ENCODE data around the gene WDR18.

DNA sequence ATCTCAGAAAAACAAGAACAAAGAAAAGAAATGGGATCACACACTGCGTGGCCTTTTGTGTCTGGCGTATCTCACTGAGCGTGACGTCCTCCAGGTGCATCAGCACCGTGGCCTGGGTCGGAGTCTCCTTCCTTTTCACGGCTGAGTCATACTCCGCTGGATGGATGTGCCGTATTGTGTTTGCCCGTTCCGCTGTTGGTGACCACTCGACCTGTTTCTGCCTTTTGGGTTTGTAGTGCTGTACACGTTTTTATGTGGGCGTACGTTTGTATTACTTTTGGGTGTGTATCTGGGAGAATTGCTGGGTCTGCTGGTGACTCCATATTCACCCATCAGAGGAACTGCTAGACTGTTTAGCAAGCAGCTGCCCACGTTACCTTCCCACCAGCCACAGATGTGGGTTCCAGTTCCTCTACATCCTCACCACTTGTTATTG, 46.9 kb upstream of the WDR18 start:
- TF ChIP-seq, protein P1, sequence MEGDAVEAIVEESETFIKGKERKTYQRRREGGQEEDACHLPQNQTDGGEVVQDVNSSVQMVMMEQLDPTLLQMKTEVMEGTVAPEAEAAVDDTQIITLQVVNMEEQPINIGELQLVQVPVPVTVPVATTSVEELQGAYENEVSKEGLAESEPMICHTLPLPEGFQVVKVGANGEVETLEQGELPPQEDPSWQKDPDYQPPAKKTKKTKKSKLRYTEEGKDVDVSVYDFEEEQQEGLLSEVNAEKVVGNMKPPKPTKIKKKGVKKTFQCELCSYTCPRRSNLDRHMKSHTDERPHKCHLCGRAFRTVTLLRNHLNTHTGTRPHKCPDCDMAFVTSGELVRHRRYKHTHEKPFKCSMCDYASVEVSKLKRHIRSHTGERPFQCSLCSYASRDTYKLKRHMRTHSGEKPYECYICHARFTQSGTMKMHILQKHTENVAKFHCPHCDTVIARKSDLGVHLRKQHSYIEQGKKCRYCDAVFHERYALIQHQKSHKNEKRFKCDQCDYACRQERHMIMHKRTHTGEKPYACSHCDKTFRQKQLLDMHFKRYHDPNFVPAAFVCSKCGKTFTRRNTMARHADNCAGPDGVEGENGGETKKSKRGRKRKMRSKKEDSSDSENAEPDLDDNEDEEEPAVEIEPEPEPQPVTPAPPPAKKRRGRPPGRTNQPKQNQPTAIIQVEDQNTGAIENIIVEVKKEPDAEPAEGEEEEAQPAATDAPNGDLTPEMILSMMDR (IDR thresholded peaks at IDR 0.05): no peak
- TF ChIP-seq RFX5 (IDR thresholded peaks at IDR 0.05; ENCODE audit: low read length) (no peak), EP300 (IDR thresholded peaks at IDR 0.05; ENCODE audit: borderline replicate concordance in 1 of 2, low read depth in 1 of 2, low read length in 1 of 2) (no peak), NRF1 (IDR thresholded peaks at IDR 0.05; ENCODE audit: low read depth, low read length) (no peak), EZH2phosphoT487 (IDR thresholded peaks at IDR 0.05; ENCODE audit: borderline replicate concordance, low read depth) (no peak), TCF12 (IDR thresholded peaks at IDR 0.05) (no peak)
- TF ChIP-seq, protein P2, sequence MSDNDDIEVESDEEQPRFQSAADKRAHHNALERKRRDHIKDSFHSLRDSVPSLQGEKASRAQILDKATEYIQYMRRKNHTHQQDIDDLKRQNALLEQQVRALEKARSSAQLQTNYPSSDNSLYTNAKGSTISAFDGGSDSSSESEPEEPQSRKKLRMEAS (IDR thresholded peaks at IDR 0.05; ENCODE audit: low read depth): no peak
- TF ChIP-seq, protein P3, sequence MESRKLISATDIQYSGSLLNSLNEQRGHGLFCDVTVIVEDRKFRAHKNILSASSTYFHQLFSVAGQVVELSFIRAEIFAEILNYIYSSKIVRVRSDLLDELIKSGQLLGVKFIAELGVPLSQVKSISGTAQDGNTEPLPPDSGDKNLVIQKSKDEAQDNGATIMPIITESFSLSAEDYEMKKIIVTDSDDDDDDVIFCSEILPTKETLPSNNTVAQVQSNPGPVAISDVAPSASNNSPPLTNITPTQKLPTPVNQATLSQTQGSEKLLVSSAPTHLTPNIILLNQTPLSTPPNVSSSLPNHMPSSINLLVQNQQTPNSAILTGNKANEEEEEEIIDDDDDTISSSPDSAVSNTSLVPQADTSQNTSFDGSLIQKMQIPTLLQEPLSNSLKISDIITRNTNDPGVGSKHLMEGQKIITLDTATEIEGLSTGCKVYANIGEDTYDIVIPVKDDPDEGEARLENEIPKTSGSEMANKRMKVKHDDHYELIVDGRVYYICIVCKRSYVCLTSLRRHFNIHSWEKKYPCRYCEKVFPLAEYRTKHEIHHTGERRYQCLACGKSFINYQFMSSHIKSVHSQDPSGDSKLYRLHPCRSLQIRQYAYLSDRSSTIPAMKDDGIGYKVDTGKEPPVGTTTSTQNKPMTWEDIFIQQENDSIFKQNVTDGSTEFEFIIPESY (IDR thresholded peaks at IDR 0.05; ENCODE audit: borderline replicate concordance, low read depth): no peak

Measured in SK-N-SH (cell line).